Measurements from ENCODE around the gene ETV2.
"Not testable (repeated sequence)": the region's sequence is repeated elsewhere in the genome, so short reads cannot be mapped to it uniquely, and the experiment has no call there.

Gene ETV2

GRCh38 chr19:35641515-35642151, at the start of gene ETV2:
TSS of gene ETV2 (plus strand) at chr19:35641745. CDS start at chr19:35642461, 716 bp downstream.
- no peak for DNase-seq

- DNase-seq = no peak
These were observed 49.3 kb upstream of the ETV2 start for GRCh38 chr19:35592226-35592625.

- DNase-seq = not testable (repeated sequence)
These were observed 46.5 kb upstream of the ETV2 start for GRCh38 chr19:35595026-35595425.

DNA sequence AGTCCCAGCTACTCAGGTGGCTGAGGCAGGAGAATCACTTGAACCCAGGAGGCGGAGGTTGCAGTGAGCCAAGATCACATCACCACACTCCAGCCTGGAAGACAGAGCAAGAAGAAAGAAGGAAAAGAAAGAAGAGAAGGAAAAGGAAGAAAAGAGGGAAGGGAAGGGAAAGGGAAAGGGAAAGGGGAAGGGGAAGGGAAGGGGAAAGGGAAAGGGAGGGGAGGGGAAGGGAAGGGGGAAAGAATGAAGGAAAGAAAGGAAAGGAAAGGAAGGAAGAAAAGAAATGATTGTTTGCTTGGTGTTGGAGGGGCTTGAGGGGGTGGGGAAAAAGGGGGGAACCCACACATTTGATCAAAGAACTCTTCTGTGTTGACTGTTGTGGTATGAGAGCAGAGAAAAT, 45.6 kb upstream of the ETV2 start:
- no peak for DNase-seq

DNA sequence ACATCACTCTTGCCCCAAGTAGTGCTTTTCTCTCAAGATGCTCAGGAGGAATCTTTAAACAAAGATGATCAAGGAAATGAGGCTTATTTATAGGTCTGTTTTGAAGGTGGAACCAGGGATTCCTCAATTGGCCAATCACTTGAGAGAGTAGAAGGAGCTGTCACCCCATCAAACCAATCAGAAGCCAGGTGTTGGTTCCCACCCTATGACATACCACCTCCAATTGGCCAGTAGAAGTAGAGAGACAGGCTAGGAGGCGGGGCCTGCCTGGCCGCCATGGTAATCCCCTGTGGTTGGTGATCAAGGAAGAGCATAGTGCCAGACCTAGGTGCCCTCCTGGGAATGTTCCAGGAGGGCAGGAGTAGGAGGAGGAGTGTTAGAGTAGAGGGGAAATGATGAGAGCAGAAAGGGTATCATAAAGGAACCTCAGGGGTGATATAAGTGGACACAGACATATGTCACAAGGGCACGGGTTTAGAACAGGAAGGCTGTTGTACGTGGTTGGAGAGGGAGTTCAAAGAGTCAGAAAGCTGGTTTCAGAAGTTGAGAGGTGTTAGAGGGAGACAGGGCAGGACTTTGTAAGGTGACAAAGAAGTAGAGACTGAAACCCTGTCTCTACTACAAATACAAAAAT, 45.1 kb upstream of the ETV2 start:
- DNase-seq = no peak

- no peak for DNase-seq
These were observed 39.6 kb upstream of the ETV2 start for GRCh38 chr19:35601971-35602370.

- not testable (repeated sequence) for DNase-seq
These were observed 37.1 kb upstream of the ETV2 start for GRCh38 chr19:35604436-35604835.

- not testable (repeated sequence) for DNase-seq
These were observed 34.4 kb upstream of the ETV2 start for GRCh38 chr19:35607170-35607569.

DNA sequence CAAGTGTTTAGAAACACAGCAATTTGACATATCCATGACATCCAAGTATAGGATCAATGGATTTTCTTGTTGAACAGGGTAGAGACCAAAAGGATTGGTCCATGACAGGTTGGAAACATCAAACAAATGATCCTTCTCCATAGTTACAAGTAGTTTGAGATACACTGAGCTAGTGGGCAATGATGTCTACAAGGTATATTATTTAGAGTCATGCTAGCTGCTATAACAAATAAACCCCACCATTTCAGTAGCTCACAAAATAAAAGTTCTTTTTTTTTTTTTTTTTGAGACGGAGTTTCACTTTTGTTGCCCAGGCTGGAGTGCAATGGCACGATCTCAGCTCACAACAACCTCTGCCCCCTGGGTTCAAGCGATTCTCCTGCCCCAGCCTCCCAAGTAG, 33.9 kb upstream of the ETV2 start:
- no peak for DNase-seq

DNA sequence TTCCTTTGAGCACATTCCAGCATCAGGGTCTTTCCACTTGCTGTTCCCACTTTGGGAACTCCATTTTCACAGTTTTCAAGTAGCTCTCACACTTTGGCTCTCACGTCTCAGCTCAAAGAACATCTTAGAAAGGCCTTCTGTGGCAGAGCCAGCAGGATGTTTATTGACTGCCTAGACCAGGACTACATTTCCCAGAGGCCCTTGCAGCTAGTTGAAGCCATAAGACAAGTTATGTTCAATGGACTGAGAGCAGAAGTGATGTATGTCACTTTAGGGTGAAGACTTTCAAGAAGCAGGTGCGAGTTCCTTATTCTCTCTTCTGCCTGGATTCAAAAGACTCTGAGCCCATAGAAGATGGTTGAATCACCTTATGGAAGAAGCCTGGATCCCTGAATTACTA, 33.3 kb upstream of the ETV2 start:
- no peak for DNase-seq

DNA sequence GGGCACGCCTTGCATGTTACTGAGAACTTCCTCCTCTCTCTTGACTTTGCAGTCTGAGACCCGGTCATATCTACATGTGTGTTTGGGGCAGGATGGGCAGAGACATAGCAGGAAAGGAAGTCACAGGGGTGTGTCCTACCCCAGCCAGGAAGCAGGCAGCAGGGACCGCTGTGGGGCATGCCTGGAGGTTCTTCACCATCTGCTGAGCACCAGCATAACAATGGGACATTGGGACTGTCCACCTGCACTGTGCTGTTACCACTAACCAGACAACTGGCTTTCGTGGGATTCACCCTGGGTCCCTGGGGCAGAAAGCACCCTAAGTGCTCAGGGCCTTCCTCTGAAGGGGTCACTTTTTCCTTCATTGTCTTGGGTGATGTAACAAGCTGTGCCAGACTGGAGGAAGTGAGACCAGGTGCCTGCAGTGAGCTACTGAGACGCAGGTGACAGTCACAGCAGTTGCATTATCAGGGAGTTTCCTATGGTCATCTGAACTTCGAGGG, 31.6 kb upstream of the ETV2 start:
- no peak for DNase-seq

DNA sequence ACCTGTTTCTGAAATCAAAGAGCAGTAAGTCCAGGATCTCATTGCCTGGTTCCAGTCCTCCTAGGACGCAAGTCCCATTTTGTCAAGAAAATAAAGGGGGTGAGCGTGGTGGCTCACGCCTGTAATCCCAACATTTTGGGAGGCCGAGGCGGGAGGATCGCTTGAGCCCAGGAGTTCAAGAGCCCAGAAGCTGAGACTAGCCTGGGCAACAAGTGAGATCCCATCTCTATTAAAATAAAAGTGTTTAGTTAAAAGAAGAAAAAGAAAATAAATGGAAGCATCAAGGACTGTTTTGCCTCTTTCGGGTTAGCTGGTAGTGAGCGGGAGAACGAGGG, 29.4 kb upstream of the ETV2 start:
- DNase-seq = no peak

GRCh38 chr19:35612559-35613321, 28.8 kb upstream of the ETV2 start, which contains the start of gene HAUS5:
TSS of gene HAUS5 (plus strand) at chr19:35612735. CDS start at chr19:35612795, 60 bp downstream.
- peak; percentile 98 for DNase-seq

DNA sequence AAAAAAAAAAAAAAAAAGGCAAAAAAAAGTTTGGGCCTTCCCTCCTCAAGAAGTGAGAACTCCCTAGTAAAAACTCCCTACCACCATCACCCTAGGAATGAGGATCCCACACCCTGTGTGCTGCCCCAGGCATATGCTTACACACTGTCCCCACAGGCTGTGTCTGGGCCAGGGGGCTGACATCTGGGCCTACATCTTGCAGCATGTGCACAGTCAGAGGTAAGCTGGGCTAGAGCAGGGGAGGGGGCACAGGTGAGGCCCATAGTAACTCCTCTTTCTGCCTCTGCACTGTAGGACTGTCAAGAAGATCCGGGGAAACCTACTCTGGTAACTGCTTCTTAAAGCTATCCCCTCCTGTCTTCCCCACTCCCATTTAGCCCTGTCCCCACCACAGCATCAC, 28.0 kb upstream of the ETV2 start:
- DNase-seq = no peak

- no peak for DNase-seq
These were observed 26.5 kb upstream of the ETV2 start for GRCh38 chr19:35615036-35615435.

DNA sequence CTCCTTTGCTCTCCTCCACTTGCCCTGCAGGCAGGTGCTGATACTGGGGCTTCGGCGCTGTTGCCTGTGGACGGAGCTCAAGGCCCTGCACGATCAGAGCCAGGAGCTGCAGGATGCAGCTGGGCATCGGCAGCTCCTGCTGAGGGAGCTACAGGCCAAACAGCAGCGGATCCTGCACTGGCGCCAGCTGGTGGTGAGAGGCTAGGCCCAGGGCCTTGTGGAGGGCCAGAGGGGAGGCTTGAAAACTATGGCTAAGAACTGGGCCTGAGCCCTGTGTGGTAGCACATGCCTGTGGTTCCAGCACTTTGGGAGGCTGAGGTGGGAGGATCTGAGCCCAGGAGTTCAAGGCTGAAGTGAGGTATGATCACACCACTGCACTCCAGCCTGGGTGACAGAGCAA, 22.7 kb upstream of the ETV2 start:
- no peak for DNase-seq

DNA sequence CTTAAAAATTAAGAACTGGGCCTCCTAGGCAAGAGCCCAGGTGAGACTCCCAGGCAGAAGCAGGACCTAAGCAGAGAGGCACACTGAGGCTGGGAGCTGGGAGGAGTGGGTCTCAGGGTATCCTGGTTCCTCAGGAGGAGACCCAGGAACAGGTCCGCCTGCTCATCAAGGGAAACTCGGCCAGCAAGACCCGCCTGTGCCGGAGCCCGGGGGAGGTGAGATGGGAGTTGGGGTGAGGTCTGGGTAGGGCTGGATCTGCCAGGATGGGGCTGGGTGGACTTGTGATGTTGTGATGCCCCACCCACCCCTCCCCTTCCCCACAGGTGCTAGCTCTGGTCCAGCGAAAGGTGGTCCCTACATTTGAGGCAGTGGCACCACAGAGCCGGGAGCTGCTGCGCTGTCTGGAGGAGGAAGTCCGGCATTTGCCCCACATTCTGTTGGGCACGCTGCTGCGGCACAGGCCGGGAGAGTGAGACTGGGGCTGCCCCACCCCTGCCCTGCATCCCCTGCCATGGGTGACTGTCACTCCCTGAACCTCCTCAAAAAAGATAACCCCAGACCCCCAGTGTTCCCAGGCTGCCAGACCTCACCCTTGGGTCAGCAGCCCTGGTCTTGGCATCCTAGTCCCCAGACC, 22.1 kb upstream of the ETV2 start:
- no peak for DNase-seq

DNA sequence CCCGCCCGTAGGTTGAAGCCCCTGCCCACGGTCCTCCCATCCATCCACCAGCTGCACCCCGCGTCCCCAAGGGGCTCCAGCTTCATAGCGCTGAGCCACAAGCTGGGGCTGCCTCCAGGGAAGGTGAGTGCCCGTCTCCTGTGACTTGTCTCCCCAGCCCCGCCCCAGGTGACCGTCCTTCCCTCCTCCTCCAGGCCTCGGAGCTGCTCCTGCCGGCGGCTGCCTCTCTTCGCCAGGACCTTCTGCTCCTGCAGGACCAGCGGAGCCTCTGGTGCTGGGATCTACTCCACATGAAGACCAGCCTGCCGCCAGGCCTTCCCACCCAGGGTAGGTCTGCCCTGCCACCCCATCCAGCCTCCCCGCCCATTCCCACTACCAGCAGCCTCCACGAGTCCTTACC, 21.5 kb upstream of the ETV2 start:
- DNase-seq = no peak

DNA sequence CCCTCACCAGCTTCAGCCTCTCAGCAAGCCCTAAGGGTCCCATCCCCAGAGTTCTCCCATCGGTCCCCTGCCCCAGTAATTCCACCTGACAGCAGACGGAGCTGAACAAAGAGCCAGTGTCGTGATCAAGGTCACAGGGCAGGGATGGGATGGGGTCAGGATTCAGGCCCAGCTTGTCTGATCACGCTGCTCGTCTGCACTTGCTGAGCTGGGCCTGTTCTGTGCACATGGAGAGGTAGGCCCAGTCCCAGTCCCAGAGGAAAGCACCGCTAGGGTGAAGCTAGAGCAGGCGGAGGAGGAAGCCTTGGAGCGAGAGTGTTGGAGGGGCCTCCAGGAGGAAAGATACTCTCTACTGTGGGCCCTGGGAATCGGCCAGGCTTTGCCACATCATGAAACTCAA, 19.8 kb upstream of the ETV2 start:
- no peak for DNase-seq

GRCh38 chr19:35622750-35623149, 18.8 kb upstream of the ETV2 start:
- no peak for DNase-seq

DNA sequence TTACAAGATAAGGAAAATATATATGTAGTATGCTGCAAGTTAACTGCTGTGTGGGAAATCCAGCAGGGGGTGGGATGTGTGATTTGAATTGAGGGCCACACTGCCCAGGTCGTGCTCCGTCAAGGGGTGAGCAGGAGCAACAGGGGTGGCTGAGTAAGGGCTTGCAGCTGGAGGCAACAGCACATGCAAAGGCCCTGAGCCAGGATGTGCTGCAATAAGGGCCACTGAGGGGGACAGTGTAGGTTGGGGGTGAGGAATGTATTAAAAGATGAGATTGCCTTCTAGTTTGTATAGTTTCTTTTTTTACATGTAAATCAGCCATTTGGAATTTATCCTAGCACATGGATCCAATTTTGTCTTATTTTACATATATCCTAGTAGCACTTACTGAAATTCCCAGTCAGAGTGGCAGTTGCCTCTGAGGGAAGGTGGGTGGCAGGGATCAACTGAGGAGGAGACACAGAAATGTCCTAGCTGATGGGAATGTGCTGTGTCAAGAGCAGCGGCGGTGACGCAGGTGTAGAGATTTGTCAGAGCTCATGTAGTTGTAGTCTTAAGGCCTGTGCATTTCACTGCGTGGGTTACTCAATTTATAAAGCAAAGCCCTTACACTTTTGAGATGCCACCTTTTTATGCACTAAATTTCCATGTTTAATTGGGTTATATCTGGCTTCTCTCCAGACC, 18.1 kb upstream of the ETV2 start:
- no peak for DNase-seq

DNA sequence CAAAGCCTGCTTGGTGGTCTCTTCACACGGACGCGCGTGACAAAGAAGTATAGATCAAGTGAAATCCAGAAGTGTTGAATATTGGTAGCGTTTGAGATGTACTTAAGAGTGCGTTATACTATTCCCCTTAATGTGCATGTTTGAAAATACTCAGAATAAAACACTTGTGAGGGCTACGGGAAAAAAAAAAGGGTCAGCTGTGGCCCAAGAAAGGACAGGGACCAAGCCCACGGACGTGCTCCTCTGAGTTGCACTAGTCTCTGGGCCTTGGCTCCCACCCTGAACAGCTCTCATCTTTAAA, 13.3 kb upstream of the ETV2 start:
- DNase-seq = no peak
